PC-9 (cell line): ENCODE measurements around the gene RELA. TPM values are rescaled to one million over a fixed set of nuclear protein-coding genes. Genes with fewer than 3 reads are reported as not detected.
"Not testable (repeated sequence)": the region's sequence is repeated elsewhere in the genome, so short reads cannot be mapped to it uniquely, and the experiment has no call there.

Experiments used
- BruUV-seq: library from RNA; stranded (reverse); fragments of 400-500 nt; replicated peaks from 2 replicates; lab custom pipeline; 2021; lab: Mats Ljungman, UMichigan
- CTCF ChIA-PET: fragments of 300-600 bp; sonication (Branson Sonifier 250); formaldehyde crosslinking; loops from one replicate; lab custom pipeline; 2022; ENCODE audit warnings: antibody characterized with exemption; lab: Charles Lee
- POLR2A ChIA-PET: fragments of 300-600 bp; sonication (Branson Sonifier 250); formaldehyde crosslinking; loops from one replicate; lab custom pipeline; 2022; ENCODE audit warnings: antibody characterized with exemption; ENCODE audit not compliant: unreplicated experiment; lab: Charles Lee
- DNase-seq, 2 experiments: peaks; one replicate each; pipeline versions ENCODE4 v3.0.0 to v3.0.0-alpha.2; 2015 to 2022; ENCODE audit warnings: mixed read lengths in 1 of 2
- H2AFZ ChIP-seq: fragments of 200-600 bp; sonication (generic); 2 replicates; pipeline ENCODE4 v1.8.1; 2017; ENCODE audit warnings: antibody characterized with exemption
- H3F3A ChIP-seq: fragments of 200-600 bp; sonication (generic); 2 replicates; pipeline ENCODE4 v1.8.1; 2017; ENCODE audit warnings: antibody characterized with exemption, mild to moderate bottlenecking, low read depth; ENCODE audit not compliant: insufficient read depth
- H3K27ac ChIP-seq: fragments of 200-600 bp; sonication (generic); 2 replicates; pipeline ENCODE4 v1.6.1; 2016; ENCODE audit warnings: mixed run types
- H3K27me3 ChIP-seq: fragments of 200-600 bp; sonication (generic); 2 replicates; pipeline ENCODE4 v1.6.1; 2016; ENCODE audit warnings: low read depth, mixed run types; ENCODE audit not compliant: insufficient read depth
- H3K36me3 ChIP-seq: fragments of 200-600 bp; sonication (generic); 2 replicates; pipeline ENCODE4 v1.6.1; 2016; ENCODE audit warnings: low read depth, mixed run types
- H3K4me1 ChIP-seq: fragments of 200-600 bp; sonication (generic); replicated peaks from 2 replicates; pipeline ENCODE4 v1.6.1; 2016; ENCODE audit warnings: mixed run types; ENCODE audit not compliant: insufficient read depth
- H3K4me2 ChIP-seq: fragments of 200-600 bp; sonication (generic); 2 replicates; pipeline ENCODE4 v1.6.1; 2017; ENCODE audit warnings: mixed run types
- H3K4me3 ChIP-seq: fragments of 200-600 bp; sonication (generic); 2 replicates; pipeline ENCODE4 v1.6.1; 2016; ENCODE audit warnings: mixed run types
- H3K79me2 ChIP-seq: fragments of 200-600 bp; sonication (generic); 2 replicates; pipeline ENCODE4 v1.6.1; 2017; ENCODE audit warnings: low read depth, mixed run types
- H3K9me2 ChIP-seq: fragments of 200-600 bp; sonication (generic); 2 replicates; pipeline ENCODE4 v1.8.1; 2017; ENCODE audit warnings: mild to moderate bottlenecking; ENCODE audit not compliant: insufficient read depth
- H3K9me3 ChIP-seq: fragments of 200-600 bp; sonication (generic); 2 replicates; pipeline ENCODE4 v1.8.1; 2016; ENCODE audit warnings: low read depth; ENCODE audit not compliant: insufficient read depth
- H4K20me1 ChIP-seq: fragments of 200-600 bp; sonication (generic); 2 replicates; pipeline ENCODE4 v1.8.1; 2017; ENCODE audit not compliant: insufficient read depth
- CTCF ChIP-seq: fragments of 200-600 bp; sonication (generic); conservative IDR thresholded peaks from 2 replicates; pipeline ENCODE4 v1.6.1; 2017; ENCODE audit warnings: mixed run types, antibody characterized with exemption, mild to moderate bottlenecking, moderate library complexity
- EZH2 ChIP-seq: fragments of 200-600 bp; sonication (generic); IDR thresholded peaks from 2 replicates; pipeline ENCODE4 v1.8.0; 2017; ENCODE audit warnings: antibody characterized with exemption, low read depth
- intact Hi-C: fragments of 100-400 bp; cut with micrococcal nuclease; formaldehyde crosslinking; loops from one replicate; pipeline ENCODE4 v1.10.0; 2022; ENCODE audit not compliant: unreplicated experiment
- total RNA-seq: library from RNA; stranded (reverse); gene quantifications from 2 replicates; pipeline ENCODE4 v1.2.3, GENCODE V29; 2021

RELA gene
- total RNA-seq, 1 experiment from 2014 or later: 86.8 TPM

DNA sequence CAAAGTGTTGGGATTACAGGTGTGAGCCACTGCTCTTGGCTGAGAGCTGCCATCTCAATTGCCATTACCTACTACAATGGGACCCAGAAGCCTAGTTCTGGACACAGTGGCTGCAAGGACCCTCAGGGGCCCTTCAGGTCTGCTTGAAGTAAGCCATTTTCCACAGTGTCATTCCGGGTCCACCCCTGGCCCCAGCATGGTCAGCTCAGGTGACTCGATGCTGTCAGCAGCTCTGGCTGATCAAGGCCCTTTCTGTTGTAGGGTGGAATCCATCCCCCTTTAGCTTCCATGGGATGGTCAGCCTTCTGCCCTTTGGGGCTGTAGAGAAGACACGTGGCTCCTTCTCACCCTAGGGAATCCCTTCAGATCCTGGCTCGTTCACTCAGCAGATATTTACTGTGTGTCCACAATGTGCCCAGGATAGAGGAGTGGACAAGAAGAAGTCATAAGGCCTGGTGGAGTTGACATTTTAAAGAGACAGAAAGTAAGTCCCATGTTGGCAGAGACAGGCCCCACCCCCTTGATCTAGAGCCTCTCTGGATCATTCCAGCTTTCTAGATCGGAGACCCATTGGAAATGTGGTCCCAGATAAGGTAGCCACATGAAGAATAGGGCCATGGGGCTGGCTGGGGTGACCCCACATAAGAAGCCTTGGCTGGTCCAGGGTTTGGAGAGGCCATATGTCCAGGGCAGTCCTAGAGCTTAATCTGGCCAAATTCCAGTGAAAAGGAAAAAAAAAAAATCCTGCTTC is 34.3 kb upstream of the RELA start:
- H3K9me2 ChIP-seq: no peaks in the 10 kb centered on the region
- POLR2A ChIA-PET: no interaction called here
- no peak for TF ChIP-seq CTCF
- TF ChIP-seq EZH2: no peak
- peaks cover 6% of the 10 kb centered on the region; the same call in 1 of the 2 replicates for H3F3A ChIP-seq
- no peak overlapping the region for H2AFZ ChIP-seq
- no TSS peak for BruUV-seq
- no peaks in the 10 kb centered on the region for H3K9me3 ChIP-seq
- no peaks in the 10 kb centered on the region for H3K4me1 ChIP-seq
- H3K4me2 ChIP-seq: no peak overlapping the region
- H3K27me3 ChIP-seq: peaks cover 24% of the 10 kb centered on the region; the same call in 1 of the 2 replicates
- CTCF ChIA-PET: interaction anchor here (0.5 kb wide), 1 partner anchor 54 kb away, joined by 9 read pairs; no protein-coding TSS in a partner anchor
- H3K27ac ChIP-seq: no peak overlapping the region
- H3K79me2 ChIP-seq: no peaks in the 10 kb centered on the region
- no peaks in the 10 kb centered on the region for H3K36me3 ChIP-seq
- no peaks in the 10 kb centered on the region for H4K20me1 ChIP-seq
- intact Hi-C loops: no loop called here
- H3K4me3 ChIP-seq: no peak overlapping the region
- DNase-seq: no peak

DNA sequence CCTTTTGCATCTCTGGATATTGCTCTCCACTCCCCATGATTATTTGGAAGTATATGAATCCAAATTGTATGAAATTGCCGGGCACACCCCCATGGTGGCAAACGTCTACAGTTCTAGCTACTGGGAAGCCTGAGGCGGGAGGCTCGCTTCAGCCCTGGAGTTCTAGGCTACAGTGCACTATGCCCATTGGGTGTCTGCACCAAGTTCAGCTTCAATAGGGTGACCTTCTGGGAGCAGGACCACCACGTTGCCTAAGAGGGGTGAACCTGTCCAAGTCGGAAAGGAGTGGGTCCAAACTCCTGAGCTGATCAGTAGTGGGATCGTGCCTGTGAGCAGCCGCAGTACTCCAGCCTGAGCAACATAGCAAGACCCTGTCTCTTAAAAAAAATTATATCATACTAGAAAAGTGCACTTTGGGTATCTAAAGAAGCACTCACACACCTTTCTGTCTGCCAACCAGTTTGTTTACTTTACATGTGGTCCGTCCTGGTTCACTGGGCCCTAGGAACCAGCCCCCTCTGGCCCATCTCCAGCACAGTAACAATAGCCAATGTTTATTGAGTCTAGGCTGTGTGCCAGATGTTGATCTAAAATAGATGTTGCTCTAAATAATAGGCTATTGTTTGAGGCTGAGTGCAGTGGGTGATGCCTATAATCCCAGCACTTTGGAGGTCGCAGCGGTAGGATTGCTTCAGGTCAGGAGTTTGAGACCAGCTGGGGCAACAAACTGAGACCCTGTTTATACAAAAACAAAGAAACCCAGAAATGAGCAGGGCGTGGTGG is 32.9 kb upstream of the RELA start:
- POLR2A ChIA-PET: interaction anchor here (0.6 to 0.7 kb wide), 2 partner anchors 13 to 17 kb away, joined by 3 to 8 read pairs; partner anchors contain the start of gene KAT5
- DNase-seq: peak in 1 of 2 experiments; percentile 44
- TF ChIP-seq EZH2 (no peak), CTCF (no peak)
- intact Hi-C loops: no loop called here
- H3K9me3 ChIP-seq: no peaks in the 10 kb centered on the region
- 0 out of 2 replicates have a peak, but pooled peaks cover 18% of the 10 kb centered on the region for H3K27me3 ChIP-seq
- H4K20me1 ChIP-seq: no peaks in the 10 kb centered on the region
- no peaks in the 10 kb centered on the region for H3K79me2 ChIP-seq
- H3K4me3 ChIP-seq: no peak overlapping the region
- no peak overlapping the region for H3K27ac ChIP-seq
- no peak overlapping the region for H3K4me2 ChIP-seq
- H3K36me3 ChIP-seq: no peaks in the 10 kb centered on the region
- H3K4me1 ChIP-seq: no peaks in the 10 kb centered on the region
- CTCF ChIA-PET: interaction anchor here (0.6 kb wide), 1 partner anchor 12 kb away, joined by 3 read pairs; no protein-coding TSS in a partner anchor
- no peaks in the 10 kb centered on the region for H3K9me2 ChIP-seq
- no TSS peak for BruUV-seq
- peaks cover 6% of the 10 kb centered on the region; the same call in 1 of the 2 replicates for H3F3A ChIP-seq
- H2AFZ ChIP-seq: no peak overlapping the region

- no peaks in the 10 kb centered on the region for H4K20me1 ChIP-seq
- no peak for TF ChIP-seq EZH2
- TF ChIP-seq CTCF: no peak
- H3K79me2 ChIP-seq: no peaks in the 10 kb centered on the region
- H3K4me3 ChIP-seq: no peak overlapping the region
- no peaks in the 10 kb centered on the region for H3K4me1 ChIP-seq
- no peak overlapping the region for H2AFZ ChIP-seq
- ChIA-PET CTCF (no interaction called here), POLR2A (no interaction called here)
- no peaks in the 10 kb centered on the region for H3K9me3 ChIP-seq
- no peak overlapping the region for H3K4me2 ChIP-seq
- H3F3A ChIP-seq: no peaks in the 10 kb centered on the region
- H3K27ac ChIP-seq: no peak overlapping the region
- H3K36me3 ChIP-seq: no peaks in the 10 kb centered on the region
- H3K27me3 ChIP-seq: no peaks in the 10 kb centered on the region
- no TSS peak for BruUV-seq
- intact Hi-C loops: no loop called here
- no peaks in the 10 kb centered on the region for H3K9me2 ChIP-seq
- peak in 1 of 2 experiments; percentile 30 for DNase-seq
Measured at GRCh38 chr11:65692367-65692766, 29.7 kb upstream of the RELA start.

- H2AFZ ChIP-seq, H3K27ac ChIP-seq, H3K4me3 ChIP-seq, H3K36me3 ChIP-seq, H3K79me2 ChIP-seq, DNase-seq, H3K4me2 ChIP-seq, H3K27me3 ChIP-seq, H3F3A ChIP-seq, H3K9me3 ChIP-seq, H3K9me2 ChIP-seq, H3K4me1 ChIP-seq, intact Hi-C loops, POLR2A ChIA-PET, H4K20me1 ChIP-seq, BruUV-seq, CTCF ChIA-PET: not testable (repeated sequence)
Measured at GRCh38 chr11:65691847-65692246, 29.1 kb upstream of the RELA start.
